GM12878 (cell line): ENCODE results near the gene KIF5A. TPM values are rescaled to one million over a fixed set of nuclear protein-coding genes. Genes with fewer than 3 reads are reported as not detected.

Experiments used
- ATAC-seq: fragments of 200-7000 bp; cut with Tn5 transposase; 3 replicates; pipeline ENCODE4 v1.9.1; 2020; ENCODE audit warnings: mild to moderate bottlenecking, moderate library complexity
- BruUV-seq: library from RNA; stranded (reverse); fragments of 400-500 nt; replicated peaks from 2 replicates; lab custom pipeline; 2021; lab: Mats Ljungman, UMichigan
- CTCF ChIA-PET: fragments of 300-600 bp; sonication (Branson Sonifier 250); formaldehyde crosslinking; extraction: SDS; loops from one replicate; lab custom pipeline; 2021; ENCODE audit warnings: inconsistent platforms; lab: Yijun Ruan, JAX
- POLR2A ChIA-PET: fragments of 350-600 bp; formaldehyde crosslinking; extraction: SDS; loops from one replicate; lab custom pipeline; 2021; ENCODE audit warnings: inconsistent platforms; lab: Charles Lee
- RAD21 ChIA-PET: fragments of 300-600 bp; sonication (Branson Sonifier 250); formaldehyde crosslinking; loops from one replicate; lab custom pipeline; 2023; ENCODE audit warnings: antibody characterized with exemption; ENCODE audit not compliant: unreplicated experiment; lab: Charles Lee
- SMC1A ChIA-PET: fragments of 300-600 bp; sonication (Branson Sonifier 250); formaldehyde crosslinking; loops from one replicate; lab custom pipeline; 2023; ENCODE audit not compliant: unreplicated experiment, uncharacterized antibody; lab: Charles Lee
- DNase-seq: peaks from one replicate; pipeline ENCODE4 v3.0.0-alpha.2; 2011; ENCODE audit warnings: low read depth, low spot score
- FAIRE-seq: peaks from 3 replicates; lab custom pipeline; 2011; peaks lifted over from hg19 to GRCh38; lab: Jason Lieb, UNC
- H2AFZ ChIP-seq: 2 replicates; pipeline ENCODE4 v1.6.0; 2011; ENCODE audit warnings: low read depth, low read length, control low read depth; ENCODE audit not compliant: control insufficient read depth
- H3K27ac ChIP-seq: 2 replicates; pipeline ENCODE4 v1.5.1; 2011; ENCODE audit warnings: control low read depth; ENCODE audit not compliant: control insufficient read depth, insufficient read depth
- H3K27me3 ChIP-seq, 2 experiments: replicated peaks in 1 of 2; 2 replicates each; pipeline versions ENCODE4 v1.6.0 to v1.6.1; 2011; ENCODE audit warnings: low read length in 1 of 2; ENCODE audit not compliant: control insufficient read depth in 2 of 2, insufficient read depth in 2 of 2
- H3K36me3 ChIP-seq, 2 experiments: 2 replicates each; pipeline ENCODE4 v1.5.1; 2011; ENCODE audit warnings: low read length in 1 of 2; ENCODE audit not compliant: control insufficient read depth in 2 of 2, insufficient read depth in 2 of 2
- H3K4me1 ChIP-seq: 2 replicates; pipeline ENCODE4 v1.6.1; 2011; ENCODE audit warnings: mild to moderate bottlenecking, low read length, moderate library complexity, mixed read lengths; ENCODE audit not compliant: control insufficient read depth, insufficient read depth
- H3K4me2 ChIP-seq: 2 replicates; pipeline ENCODE4 v1.6.0; 2011; ENCODE audit warnings: control low read depth; ENCODE audit not compliant: control insufficient read depth, insufficient read depth
- H3K4me3 ChIP-seq: fragments of 200-600 bp; sonication (generic); 2 replicates; pipeline ENCODE4 v1.5.1; 2016
- H3K79me2 ChIP-seq: 2 replicates; pipeline ENCODE4 v1.6.0; 2011; ENCODE audit warnings: low read length; ENCODE audit not compliant: control insufficient read depth, insufficient read depth
- H3K9ac ChIP-seq: 2 replicates; pipeline ENCODE4 v1.8.0; 2011; ENCODE audit warnings: low read length, control low read depth, mixed read lengths; ENCODE audit not compliant: control insufficient read depth, insufficient read depth
- H3K9me3 ChIP-seq: replicated peaks from 3 replicates; pipeline ENCODE4 v1.5.1; 2011; ENCODE audit warnings: mild to moderate bottlenecking, low read length; ENCODE audit not compliant: control insufficient read depth, insufficient read depth
- H4K20me1 ChIP-seq: 2 replicates; pipeline ENCODE4 v1.6.0; 2011; ENCODE audit not compliant: control insufficient read depth, insufficient read depth
- ESRRA ChIP-seq: IDR thresholded peaks from 2 replicates; pipeline ENCODE4 v1.6.1; 2012; ENCODE audit warnings: mild to moderate bottlenecking, low read length, improper control_type of control experiment
- FOXM1 ChIP-seq: IDR thresholded peaks from 2 replicates; pipeline ENCODE4 v1.6.1; 2012; ENCODE audit warnings: low read depth, mild to moderate bottlenecking, inconsistent platforms, low read length, moderate library complexity
- MTA3 ChIP-seq: IDR thresholded peaks from 2 replicates; pipeline ENCODE4 v1.6.1; 2012; ENCODE audit warnings: low read length, inconsistent platforms, borderline replicate concordance
- NFYA ChIP-seq: IDR thresholded peaks from 2 replicates; pipeline ENCODE4 v1.6.1; 2011; ENCODE audit warnings: low read depth, mild to moderate bottlenecking, low read length, improper control_type of control experiment, borderline replicate concordance
- POLR2AphosphoS5 ChIP-seq: IDR thresholded peaks from 2 replicates; pipeline ENCODE4 v1.6.1; 2011; ENCODE audit warnings: mild to moderate bottlenecking, low read length, inconsistent platforms
- RAD51 ChIP-seq: fragments of 450-650 bp; IDR thresholded peaks from 2 replicates; pipeline ENCODE4 v1.6.1; 2016; ENCODE audit warnings: moderate library complexity, mild to moderate bottlenecking, inconsistent platforms
- RCOR1 ChIP-seq: conservative IDR thresholded peaks from 2 replicates; pipeline ENCODE4 v1.6.1; 2012; ENCODE audit warnings: low read depth, low read length, improper control_type of control experiment
- RFX5 ChIP-seq: IDR thresholded peaks from 2 replicates; pipeline ENCODE4 v1.6.1; 2011; ENCODE audit warnings: low read depth, low read length, improper control_type of control experiment
- SRF ChIP-seq, 2 experiments: IDR thresholded peaks; 2 replicates each; pipeline ENCODE4 v1.6.1; 2011; ENCODE audit warnings: low read depth in 2 of 2, low read length in 2 of 2, mild to moderate bottlenecking in 1 of 2, moderate library complexity in 1 of 2
- SUPT20H ChIP-seq: IDR thresholded peaks from 2 replicates; pipeline ENCODE4 v1.6.1; 2011; ENCODE audit warnings: low read depth, mild to moderate bottlenecking, low read length, moderate library complexity, borderline replicate concordance; ENCODE audit not compliant: control insufficient read depth
- WRNIP1 ChIP-seq: IDR thresholded peaks from 2 replicates; pipeline ENCODE4 v1.6.1; 2011; ENCODE audit warnings: low read depth, low read length, improper control_type of control experiment, borderline replicate concordance
- ZBED1 ChIP-seq: IDR thresholded peaks from 2 replicates; pipeline ENCODE4 v1.6.1; 2016; ENCODE audit warnings: borderline replicate concordance
- WGBS: methylation state at CpG from one replicate; pipeline ENCODE4 v1.1.6; 2016; ENCODE audit warnings: low lambda C conversion rate; ENCODE audit not compliant: insufficient replicate concordance, insufficient coverage; ENCODE audit errors: missing lambda C conversion rate; 5-methylcytosine and 5-hydroxymethylcytosine counted together
- in situ Hi-C: fragments of 300-500 bp; cut with MboI; formaldehyde crosslinking; loops from 9 replicates; pipeline ENCODE4 v1.14.3; 2018; ENCODE audit warnings: mixed read lengths
- intact Hi-C: fragments of 100-400 bp; cut with micrococcal nuclease; formaldehyde crosslinking; loops from one replicate; pipeline ENCODE4 v1.14.2; 2022; ENCODE audit not compliant: unreplicated experiment
- polyA plus RNA-seq, 11 experiments: library from polyadenylated mRNA; depleted of rRNA in 4 of 11; unstranded in 6 of 11; stranded (reverse) in 5 of 11; fragments of >200 nt; fragmentation: Nextera tagmentation in 4 of 11; fragmentation: Illumina TruSeq in 1 of 11; extraction: Ambion mirVana in 4 of 11; extraction: Trizol in 1 of 11; gene quantifications; 1 replicate in 1 of 11; 2 replicates in 10 of 11; pipeline versions ENCODE4 v1.2.1 to v1.2.3, GENCODE V29; 2011 to 2016; ENCODE audit warnings: inconsistent platforms in 2 of 11, missing spikeins in 2 of 11, low read depth in 1 of 11
- total RNA-seq, 4 experiments: library from RNA; depleted of rRNA in 3 of 4; stranded (reverse); fragments of >200 nt in 3 of 4; fragmentation: Illumina TruSeq in 1 of 4; extraction: Trizol in 1 of 4; gene quantifications; 2 replicates each; pipeline versions ENCODE4 v1.2.1 to v1.2.3, GENCODE V29; 2013 to 2021
- TF ChIP-seq, protein P1 (sequence below): fragments of 450-650 bp; IDR thresholded peaks from 2 replicates; pipeline ENCODE4 v1.6.1; 2017; ENCODE audit warnings: borderline replicate concordance
- TF ChIP-seq, protein P2 (sequence below): IDR thresholded peaks from 2 replicates; pipeline ENCODE4 v1.6.1; 2012; ENCODE audit warnings: low read length, inconsistent platforms
- TF ChIP-seq, protein P3 (sequence below): IDR thresholded peaks from 2 replicates; pipeline ENCODE4 v1.6.1; 2011; ENCODE audit warnings: borderline replicate concordance, low read depth, mild to moderate bottlenecking, moderate library complexity, low read length; ENCODE audit not compliant: insufficient read depth, poor library complexity, severe bottlenecking
- TF ChIP-seq, protein P4 (sequence below): fragments of 450-650 bp; formaldehyde crosslinking; IDR thresholded peaks from 2 replicates; pipeline ENCODE4 v1.4.0; 2022; ENCODE audit warnings: mild to moderate bottlenecking, moderate library complexity

The KIF5A gene
- total and polyA plus RNA-seq, 10 of the 15 experiments (the other 5 are each of a cell fraction or from before 2014, with no cell fraction given), result 0.35 to 2.9 (median 0.97) TPM

DNA sequence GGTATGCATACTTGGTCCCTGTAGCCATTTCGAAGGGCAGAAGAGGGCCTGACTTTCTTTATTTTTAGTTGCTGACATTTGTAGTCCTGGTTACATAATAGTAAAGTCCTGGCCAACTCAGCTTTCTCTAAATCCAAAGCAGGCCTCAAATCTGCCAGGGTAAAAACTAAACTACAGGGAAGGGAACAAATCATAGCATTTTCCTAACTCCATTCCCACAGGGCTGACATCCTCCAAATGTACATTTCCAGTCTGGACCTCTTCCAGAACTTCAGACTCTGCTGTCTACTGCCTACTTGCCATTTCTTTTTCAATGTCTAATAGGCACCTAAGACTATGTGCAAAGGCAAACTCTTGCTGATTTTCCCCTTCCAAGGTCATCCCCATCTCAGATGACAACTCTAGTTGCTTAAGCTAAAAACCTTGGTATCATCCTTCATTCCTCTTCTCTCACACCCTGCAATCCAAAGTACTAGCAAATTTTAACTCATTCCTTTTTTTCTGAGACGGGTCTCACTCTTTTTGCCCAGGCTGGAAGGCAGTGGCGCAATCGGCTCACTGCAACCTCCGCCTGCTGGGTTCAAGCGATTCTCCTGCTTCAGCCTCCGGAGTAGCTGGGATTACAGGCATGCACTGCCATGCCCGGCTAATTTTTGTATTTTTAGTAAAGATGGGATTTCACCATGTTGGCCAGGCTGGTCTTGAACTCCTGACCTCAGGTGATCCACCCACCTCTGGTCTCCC, 31.5 kb upstream of the KIF5A start:
- CTCF ChIA-PET, result interaction anchor here (1.2 to 4.0 kb wide), 3 partner anchors 38 to 238 kb away, joined by 3 to 13 read pairs (median 3); partner anchors contain the start of gene ARHGAP9

More for the DNA sequence above, 31.5 kb upstream of the KIF5A start:
- ATAC-seq (no peak), FAIRE-seq (peak; percentile 31), DNase-seq (no peak)
- in situ Hi-C loops (no loop called here), intact Hi-C loops (no loop called here)
- RAD21 ChIA-PET, result no interaction called here
- H4K20me1 ChIP-seq, result peaks cover 4% of the 10 kb centered on the region; the same call in 1 of the 2 replicates
- no TSS peak for BruUV-seq
- peak overlapping the region; percentile 61 for H3K4me2 ChIP-seq
- H3K4me3 ChIP-seq, result peak overlapping the region; percentile 98
- no peak overlapping the region for H2AFZ ChIP-seq
- no peaks in the 10 kb centered on the region for H3K9me3 ChIP-seq
- POLR2A ChIA-PET, result interaction anchor here (0.8 to 1.3 kb wide), 2 partner anchors 27 to 38 kb away, joined by 4 to 5 read pairs; partner anchors contain the start of gene ARHGAP9
- peaks cover 32% of the 10 kb centered on the region for H3K79me2 ChIP-seq
- SMC1A ChIA-PET, result interaction anchor here (1.6 kb wide), 1 partner anchor 88 kb away, joined by 3 read pairs; no protein-coding TSS in a partner anchor
- no peaks in the 10 kb centered on the region for H3K27me3 ChIP-seq
- H3K4me1 ChIP-seq, result peaks cover 13% of the 10 kb centered on the region
- WGBS, result 90% methylated on average over 8 of the region's 8 CpGs
- TF ChIP-seq, protein P1, sequence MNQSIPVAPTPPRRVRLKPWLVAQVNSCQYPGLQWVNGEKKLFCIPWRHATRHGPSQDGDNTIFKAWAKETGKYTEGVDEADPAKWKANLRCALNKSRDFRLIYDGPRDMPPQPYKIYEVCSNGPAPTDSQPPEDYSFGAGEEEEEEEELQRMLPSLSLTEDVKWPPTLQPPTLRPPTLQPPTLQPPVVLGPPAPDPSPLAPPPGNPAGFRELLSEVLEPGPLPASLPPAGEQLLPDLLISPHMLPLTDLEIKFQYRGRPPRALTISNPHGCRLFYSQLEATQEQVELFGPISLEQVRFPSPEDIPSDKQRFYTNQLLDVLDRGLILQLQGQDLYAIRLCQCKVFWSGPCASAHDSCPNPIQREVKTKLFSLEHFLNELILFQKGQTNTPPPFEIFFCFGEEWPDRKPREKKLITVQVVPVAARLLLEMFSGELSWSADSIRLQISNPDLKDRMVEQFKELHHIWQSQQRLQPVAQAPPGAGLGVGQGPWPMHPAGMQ, result no peak
- TF ChIP-seq SRF (IDR thresholded peaks at IDR 0.05; ENCODE audit: low read depth in 2 of 2, low read length in 2 of 2) (no peak), FOXM1 (no peak), ESRRA (no peak), RCOR1 (no peak), WRNIP1 (no peak), RFX5 (no peak), ZBED1 (no peak), SUPT20H (no peak), NFYA (no peak), POLR2AphosphoS5 (no peak; the same call in 1 of the 2 replicates), MTA3 (no peak), RAD51 (no peak)
- TF ChIP-seq, protein P2, sequence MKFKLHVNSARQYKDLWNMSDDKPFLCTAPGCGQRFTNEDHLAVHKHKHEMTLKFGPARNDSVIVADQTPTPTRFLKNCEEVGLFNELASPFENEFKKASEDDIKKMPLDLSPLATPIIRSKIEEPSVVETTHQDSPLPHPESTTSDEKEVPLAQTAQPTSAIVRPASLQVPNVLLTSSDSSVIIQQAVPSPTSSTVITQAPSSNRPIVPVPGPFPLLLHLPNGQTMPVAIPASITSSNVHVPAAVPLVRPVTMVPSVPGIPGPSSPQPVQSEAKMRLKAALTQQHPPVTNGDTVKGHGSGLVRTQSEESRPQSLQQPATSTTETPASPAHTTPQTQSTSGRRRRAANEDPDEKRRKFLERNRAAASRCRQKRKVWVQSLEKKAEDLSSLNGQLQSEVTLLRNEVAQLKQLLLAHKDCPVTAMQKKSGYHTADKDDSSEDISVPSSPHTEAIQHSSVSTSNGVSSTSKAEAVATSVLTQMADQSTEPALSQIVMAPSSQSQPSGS, result no peak
- TF ChIP-seq, protein P3, sequence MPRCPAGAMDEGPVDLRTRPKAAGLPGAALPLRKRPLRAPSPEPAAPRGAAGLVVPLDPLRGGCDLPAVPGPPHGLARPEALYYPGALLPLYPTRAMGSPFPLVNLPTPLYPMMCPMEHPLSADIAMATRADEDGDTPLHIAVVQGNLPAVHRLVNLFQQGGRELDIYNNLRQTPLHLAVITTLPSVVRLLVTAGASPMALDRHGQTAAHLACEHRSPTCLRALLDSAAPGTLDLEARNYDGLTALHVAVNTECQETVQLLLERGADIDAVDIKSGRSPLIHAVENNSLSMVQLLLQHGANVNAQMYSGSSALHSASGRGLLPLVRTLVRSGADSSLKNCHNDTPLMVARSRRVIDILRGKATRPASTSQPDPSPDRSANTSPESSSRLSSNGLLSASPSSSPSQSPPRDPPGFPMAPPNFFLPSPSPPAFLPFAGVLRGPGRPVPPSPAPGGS, result no peak
- TF ChIP-seq, protein P4, sequence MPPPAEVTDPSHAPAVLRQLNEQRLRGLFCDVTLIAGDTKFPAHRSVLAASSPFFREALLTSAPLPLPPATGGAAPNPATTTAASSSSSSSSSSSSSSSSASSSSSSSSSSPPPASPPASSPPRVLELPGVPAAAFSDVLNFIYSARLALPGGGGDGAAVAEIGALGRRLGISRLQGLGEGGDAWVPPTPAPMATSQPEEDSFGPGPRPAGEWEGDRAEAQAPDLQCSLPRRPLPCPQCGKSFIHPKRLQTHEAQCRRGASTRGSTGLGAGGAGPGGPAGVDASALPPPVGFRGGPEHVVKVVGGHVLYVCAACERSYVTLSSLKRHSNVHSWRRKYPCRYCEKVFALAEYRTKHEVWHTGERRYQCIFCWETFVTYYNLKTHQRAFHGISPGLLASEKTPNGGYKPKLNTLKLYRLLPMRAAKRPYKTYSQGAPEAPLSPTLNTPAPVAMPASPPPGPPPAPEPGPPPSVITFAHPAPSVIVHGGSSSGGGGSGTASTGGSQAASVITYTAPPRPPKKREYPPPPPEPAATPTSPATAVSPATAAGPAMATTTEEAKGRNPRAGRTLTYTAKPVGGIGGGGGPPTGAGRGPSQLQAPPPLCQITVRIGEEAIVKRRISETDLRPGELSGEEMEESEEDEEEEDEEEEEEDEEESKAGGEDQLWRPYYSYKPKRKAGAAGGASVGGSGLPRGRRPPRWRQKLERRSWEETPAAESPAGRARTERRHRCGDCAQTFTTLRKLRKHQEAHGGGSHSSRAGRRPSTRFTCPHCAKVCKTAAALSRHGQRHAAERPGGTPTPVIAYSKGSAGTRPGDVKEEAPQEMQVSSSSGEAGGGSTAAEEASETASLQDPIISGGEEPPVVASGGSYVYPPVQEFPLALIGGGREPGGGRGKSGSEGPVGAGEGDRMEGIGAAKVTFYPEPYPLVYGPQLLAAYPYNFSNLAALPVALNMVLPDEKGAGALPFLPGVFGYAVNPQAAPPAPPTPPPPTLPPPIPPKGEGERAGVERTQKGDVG, result no peak
- H3K27ac ChIP-seq, result no peak overlapping the region
- no peak overlapping the region for H3K9ac ChIP-seq
- peaks cover 22 to 33% of the 10 kb centered on the region in 2 experiments for H3K36me3 ChIP-seq
